Measurements from ENCODE around the gene ADCY6.

The ADCY6 gene

DNA sequence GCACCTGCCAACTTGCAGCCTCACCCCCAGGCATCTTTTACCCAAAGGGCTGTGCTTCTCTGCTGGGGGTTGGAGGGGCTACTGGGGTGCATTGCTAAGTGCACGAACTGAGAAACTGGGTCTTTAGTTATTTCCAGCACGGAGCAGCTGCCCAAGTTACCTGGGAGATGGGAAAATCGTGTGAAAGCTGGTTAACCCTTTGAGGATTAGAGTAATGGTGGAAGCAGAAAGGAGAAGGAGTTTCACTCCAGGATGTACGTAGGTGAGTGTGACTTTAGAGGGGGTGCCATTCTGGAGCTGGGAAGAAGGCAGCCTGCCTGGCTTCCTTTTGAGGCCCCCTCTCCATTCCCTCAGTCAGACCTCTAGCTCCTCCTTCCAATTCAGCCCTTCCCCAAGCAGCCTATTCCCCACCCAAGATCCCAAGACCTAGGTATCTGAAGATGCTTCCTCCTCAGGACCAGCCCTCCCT lies 1.0 kb upstream of the ADCY6 start:
- DNase-seq (ENCODE audit: low read depth, low spot score): no peak
- H3K4me3 ChIP-seq (ENCODE audit: low read length): no peak overlapping the region

DNA sequence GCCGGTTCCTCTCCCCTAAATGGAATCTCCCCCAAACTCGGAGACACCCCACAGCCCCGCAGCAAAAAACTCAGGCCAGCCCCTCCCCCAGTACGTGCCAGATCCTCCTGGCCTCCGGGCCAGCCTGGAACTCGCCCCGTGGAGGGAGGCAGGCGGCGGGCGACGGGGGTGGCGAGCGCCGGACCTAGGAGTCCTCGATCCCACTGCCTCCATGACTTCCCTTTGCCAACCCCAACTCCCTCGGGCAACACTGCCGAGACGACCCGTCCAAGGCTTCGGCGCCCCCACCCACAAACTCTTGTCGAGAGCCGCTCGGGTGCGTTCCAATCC lies 400 bp downstream of the ADCY6 start:
- no peak for DNase-seq (ENCODE audit: low read depth, low spot score)
- H3K4me3 ChIP-seq (ENCODE audit: low read length): no peak overlapping the region

DNA sequence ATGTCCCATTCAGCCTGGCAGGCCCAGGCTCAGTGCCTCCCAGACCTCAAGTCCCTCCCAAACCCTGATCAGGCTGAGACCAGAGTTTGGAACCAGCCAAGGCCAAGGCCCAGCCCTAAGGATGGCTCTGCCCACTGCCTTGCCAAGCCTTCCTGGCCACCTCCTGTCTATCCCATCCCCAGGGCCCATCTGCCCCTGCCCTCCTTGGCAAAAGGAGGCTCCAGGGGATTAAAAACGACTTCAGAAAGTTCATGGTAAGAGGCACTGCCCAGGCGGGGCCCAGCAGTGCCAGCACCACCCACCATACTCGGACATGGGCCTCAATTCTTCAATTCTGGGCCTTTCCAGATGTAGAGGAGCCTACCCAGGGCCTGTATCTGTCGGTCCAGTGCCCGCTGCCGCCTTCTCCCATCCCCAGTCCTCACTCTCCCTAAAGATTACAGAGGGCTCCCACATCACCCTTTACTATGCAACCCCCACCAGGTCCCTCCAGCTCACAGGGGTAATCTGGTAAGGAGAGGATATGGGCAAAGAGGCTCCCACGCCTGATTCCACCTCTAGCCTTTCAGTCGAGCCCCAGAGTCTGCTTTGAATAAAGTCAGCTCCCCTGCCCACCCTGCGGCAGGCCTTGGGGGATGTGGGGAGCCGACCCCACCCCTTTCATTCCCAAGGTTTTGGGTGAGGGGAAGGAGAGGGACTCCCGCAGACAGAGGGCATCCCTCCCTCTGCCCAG lies 932 bp downstream of the ADCY6 start:
- no peak overlapping the region for H3K4me3 ChIP-seq (ENCODE audit: low read length)
- DNase-seq (ENCODE audit: low read depth, low spot score): no peak

DNA sequence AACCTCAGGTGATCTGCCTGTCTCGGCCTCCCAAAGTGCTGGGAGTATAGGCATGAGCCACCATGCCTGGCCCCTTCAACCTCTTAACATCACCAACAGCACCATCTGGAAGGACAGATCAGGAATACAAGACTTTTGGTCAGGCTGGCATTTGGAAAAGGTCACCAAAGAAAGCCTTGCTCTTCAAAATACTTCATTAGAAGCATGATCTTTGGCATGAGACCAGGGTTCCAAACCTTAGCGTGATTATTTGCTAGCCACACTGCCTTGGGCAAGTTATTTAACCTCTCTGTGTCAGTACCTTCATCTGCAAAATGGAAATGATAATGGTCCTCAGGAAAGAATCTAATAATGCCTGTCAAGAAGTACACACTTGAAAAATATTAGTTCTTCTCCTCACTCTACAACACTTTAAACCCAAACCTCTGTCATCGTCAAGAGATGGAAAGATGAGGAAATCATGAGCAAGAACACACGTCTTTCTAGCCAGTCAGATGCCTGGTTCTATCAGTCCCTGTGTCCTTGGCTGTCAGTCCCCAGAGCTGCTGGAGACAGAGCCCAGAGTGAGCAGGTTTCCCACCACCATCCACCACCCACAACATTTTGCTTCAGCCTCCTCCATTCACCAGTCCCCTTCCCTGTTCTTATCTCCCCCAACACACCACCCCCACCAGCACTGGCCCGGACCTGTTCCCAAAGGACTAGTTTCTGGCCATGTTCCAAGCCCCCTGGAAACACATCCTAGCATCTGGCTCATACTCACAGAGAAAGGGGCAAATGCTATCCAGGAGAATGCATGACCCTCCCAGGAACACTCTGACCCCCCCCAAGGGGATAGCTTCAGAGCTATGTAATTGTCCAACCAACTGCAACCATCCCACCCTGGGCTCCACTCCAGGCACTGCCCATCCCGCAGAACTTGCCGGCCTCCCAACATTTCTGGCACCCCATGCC lies 2.0 kb downstream of the ADCY6 start:
- no peak overlapping the region for H3K4me3 ChIP-seq (ENCODE audit: low read length)
- no peak for DNase-seq (ENCODE audit: low read depth, low spot score)

DNA sequence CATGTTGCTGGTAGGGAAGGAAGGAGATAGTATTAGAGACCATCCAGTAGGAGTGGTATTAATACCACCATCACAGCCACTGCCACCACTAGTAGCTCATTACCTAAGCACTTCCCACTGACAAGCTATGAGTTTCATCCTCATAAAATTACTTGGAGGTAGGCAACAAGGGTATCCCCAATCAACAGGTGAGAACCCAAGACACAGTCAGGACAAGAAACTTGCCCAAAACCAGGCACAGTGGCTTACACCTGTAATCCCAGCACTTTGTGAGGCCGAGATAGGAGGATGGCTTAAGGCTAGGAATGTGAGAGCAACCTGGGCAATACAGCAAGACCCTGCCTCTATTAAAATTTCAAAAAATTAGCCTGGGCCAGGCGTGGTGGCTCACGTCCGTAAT lies 5.5 kb downstream of the ADCY6 start:
- DNase-seq (ENCODE audit: low read depth, low spot score): no peak
- H3K4me3 ChIP-seq (ENCODE audit: low read length): no peak overlapping the region

DNA sequence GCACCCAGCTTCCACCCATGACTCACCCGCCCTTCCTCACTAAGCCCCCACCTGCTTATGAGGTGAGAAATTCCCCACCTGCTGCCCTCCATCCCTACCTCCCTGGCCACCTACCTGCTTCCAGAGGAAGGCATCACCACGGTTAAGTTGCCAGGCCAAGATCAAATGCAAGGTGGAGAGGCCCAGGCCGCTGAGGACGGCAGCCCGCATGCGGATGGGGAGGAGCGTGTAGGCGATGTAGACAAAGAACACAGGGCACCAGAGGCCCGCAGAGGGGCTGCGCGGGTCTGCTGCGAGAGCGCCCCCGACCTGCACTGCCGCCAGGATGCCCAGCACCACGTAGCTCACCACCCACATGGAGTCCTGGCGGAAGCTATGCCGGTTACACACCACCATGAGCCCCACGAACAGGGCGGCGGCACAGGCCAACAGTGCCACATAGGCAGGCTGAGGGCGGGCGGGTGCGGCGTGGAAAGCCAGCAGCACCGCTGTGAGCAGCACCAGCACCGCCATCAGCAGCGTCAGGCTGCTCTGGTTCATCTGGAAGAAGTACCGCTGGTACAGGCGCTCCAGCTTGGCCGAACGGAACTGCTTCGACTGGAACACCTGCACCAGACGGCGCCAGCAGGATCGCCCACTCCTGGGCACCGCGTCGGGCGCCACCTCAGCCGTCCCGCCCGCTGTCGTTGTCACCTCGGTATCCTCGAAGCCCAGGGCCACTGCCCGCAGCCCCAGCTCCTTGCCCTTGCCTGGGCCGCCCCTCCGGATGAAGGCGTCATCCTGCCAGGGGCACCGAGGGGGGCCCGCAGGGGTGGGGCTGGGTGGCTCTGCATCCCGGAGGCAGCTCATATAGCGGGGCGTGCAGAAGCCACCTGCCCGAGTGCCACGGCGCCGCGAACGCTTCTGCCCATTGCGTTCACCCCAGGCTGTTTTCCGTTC lies 6.2 kb downstream of the ADCY6 start:
- DNase-seq (ENCODE audit: low read depth, low spot score): no peak
- H3K4me3 ChIP-seq (ENCODE audit: low read length): no peak overlapping the region

DNA sequence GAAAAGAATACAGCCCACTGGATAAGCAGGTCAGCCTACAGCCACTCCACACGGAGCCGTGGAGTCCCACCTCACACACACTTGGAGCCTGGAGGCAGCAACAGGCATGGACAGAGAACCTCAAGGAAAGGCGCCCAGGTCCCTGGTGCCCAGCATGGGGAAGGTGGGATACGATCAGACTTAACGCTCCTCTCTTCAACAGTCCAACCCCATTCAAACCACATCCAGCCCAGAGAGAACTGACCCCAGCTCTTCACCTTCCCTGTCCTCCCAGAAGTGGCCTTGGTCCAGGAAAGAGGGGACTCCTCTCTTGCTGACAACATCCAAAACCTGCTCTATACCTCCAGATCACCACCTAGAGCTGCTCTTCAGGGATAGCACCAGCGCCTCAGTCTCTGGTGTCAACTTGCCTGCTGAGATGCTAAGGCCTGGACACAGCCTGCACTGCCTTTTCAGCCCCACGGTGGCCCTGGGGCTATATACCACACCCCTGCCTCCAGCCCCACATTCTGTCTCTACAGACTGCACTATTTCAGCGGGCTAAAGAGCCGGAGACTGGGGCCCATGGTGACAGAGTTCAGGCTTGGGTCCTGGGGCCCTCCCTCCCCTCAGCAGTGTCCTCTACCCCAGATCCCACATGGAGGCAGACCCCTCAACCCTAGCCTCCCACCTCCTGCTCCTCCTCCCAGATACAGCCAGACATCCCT lies 7.0 kb downstream of the ADCY6 start:
- DNase-seq (ENCODE audit: low read depth, low spot score): no peak
- no peak overlapping the region for H3K4me3 ChIP-seq (ENCODE audit: low read length)

DNA sequence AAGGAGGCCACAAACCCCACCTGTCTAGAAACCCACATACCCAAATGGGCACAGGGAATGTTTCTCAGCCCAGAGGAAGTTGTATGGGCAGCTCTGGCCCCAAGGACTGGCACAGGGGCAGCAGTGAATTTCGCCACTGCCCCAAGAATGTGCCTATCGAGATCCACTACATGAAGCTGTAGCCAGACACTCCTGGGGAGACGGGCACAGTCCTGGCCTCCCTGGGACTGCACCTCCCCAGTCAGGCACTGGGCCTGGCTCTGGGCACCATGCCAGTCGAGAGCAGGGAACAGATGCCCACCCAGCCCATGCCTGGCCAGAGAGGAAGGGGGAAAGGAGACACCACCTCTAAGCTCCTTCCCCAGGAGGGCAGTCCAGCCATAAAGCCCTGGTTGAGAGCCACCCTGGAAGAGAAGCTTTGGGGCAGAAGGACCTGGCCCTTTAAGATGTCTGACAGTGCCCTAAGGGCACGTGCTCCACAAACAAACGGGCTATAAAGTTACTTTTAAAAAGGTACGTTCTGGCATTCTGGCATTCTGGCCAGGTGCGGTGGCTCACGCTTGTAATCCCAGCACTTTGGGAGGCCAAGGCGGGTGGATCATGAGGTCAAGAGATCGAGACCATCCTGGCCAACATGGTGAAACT lies 8.4 kb downstream of the ADCY6 start:
- H3K4me3 ChIP-seq (ENCODE audit: low read length): no peak overlapping the region
- DNase-seq (ENCODE audit: low read depth, low spot score): no peak

DNA sequence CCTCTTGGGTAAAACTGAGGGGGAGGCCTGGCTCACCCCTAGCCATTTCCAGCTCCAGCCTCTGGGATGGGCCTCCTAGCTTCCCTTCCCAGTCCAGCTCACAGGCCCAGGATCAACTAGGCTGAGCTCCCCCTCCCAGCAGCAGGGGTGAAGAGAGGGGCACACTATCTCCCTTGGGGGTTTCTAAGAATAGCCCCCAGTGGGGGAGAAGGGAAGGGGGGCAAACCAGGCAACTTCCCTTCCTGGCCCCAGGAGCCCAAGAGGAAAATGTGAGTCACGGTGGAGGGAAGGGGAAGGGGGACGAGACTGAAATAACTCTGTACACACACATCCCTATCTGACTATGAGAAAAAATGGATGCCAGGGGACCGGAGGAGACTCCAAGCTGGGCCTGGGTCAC lies 9.0 kb downstream of the ADCY6 start:
- no peak for DNase-seq (ENCODE audit: low read depth, low spot score)
- H3K4me3 ChIP-seq (ENCODE audit: low read length): no peak overlapping the region

DNA sequence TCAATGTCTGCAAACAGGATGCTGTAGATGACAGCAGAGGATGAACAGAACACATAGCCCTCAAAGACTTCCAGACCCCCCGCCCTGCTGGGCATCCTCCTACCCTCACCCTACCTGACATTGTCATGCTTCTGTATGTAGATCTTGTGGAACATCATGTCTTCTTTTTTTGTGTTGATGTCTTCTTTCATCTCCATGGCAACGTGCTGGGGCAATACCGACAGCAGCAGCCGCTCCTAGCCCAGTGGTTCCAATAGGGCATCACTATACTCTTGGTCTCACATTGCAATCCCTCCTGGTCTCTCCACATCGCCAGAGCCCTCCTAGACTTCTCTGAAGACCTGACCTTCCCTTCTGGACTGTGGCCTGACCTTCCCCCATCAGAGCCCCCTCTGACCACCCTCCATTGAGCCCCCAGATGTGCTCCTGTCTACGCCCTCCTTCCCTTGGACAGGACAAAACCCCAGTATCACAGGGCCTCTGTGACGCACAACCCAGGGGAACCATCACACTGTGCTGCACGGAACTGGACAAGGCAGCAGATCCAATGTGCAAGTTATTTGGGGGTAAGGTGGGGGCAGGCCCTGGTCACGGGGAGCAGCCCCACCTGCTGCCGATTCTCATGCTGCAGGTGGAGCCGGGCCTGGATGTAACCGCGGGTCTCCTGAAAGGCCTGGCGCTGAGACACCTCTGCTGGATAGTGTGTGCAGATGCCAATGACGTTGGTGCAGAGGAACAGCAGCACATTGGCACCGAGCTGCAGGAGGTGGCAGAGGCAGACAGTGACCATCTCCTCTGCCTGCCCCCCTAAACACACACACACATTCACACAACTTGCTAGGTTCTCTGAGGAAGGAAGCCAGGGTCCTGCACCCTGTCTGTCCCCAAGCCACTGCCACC lies 11.1 kb downstream of the ADCY6 start:
- no peak for DNase-seq (ENCODE audit: low read depth, low spot score)
- H3K4me3 ChIP-seq (ENCODE audit: low read length): no peak overlapping the region

DNA sequence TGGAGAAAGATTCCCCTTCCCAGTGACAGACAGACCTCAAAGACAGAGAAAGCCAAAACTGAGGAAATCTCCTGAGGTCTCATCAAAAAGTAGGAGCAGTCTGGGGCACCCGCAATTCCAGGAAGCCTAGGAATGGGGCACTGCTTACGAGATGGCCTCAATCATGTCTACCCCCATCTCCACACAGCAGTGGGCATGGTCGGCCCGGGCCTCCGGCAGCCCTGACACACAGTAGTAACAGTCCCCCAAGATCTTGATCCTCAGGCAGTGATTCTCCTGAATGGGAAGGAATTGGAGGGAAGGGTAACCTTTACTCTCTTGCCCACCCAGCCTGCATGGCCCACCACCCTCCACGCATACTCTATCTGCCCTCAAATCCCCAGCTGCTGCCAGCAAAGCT lies 11.9 kb downstream of the ADCY6 start:
- no peak overlapping the region for H3K4me3 ChIP-seq (ENCODE audit: low read length)

DNA sequence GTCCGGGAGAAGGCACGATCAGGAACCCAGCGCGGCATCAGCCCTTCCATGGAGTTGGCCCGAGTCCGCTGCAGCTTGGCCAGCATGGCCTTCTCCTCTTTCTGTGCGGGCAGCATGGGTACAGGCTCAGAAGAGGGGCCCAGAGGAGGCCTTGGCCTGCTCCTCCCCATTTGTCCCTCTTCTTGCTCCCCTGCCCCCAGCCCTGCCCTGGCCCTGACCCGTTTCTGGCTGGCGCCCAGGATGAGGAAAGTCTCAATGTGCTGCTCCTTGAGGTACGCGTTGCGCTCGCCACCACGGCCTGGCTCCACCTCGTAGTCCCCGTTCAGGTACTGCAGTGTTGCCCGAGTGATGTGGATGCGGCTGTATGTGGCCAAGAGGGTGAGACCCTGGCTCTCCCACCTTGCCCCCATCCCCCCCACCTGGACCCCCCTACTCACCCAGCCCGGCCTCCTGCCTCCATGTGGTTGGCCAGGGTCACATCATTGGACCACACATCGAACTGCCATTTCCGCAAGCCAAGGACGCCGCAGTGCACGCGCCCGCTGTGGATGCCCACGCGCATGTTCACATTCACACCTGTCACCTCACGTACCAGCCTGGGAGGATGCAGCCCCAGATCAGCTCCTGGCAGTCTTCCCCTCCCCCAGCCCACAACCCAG lies 12.8 kb downstream of the ADCY6 start:
- no peak overlapping the region for H3K4me3 ChIP-seq (ENCODE audit: low read length)
- DNase-seq (ENCODE audit: low read depth, low spot score): no peak

More for the DNA sequence above, 11.9 kb downstream of the ADCY6 start:
- DNase-seq (ENCODE audit: low read depth, low spot score): no peak

DNA sequence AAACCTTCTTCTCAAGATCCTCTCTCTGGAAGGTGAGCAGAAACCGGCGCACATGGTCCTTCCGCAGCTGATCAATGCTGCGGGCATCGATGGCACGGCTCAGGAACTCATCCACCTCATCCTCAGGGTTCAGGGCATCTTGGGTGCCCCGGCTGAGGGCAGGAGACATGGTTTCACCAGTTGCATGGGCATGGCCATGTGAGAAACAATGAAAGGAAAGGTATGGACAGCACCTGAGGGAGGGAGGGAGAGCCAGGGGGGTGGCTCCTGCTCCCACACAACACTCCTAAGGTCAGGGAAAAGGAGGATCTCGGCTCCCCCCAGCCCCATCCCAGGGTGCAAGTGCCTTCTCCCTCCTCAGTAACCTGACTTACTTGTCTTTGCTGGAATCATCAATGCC lies 13.6 kb downstream of the ADCY6 start:
- DNase-seq (ENCODE audit: low read depth, low spot score): no peak
- H3K4me3 ChIP-seq (ENCODE audit: low read length): no peak overlapping the region

DNA sequence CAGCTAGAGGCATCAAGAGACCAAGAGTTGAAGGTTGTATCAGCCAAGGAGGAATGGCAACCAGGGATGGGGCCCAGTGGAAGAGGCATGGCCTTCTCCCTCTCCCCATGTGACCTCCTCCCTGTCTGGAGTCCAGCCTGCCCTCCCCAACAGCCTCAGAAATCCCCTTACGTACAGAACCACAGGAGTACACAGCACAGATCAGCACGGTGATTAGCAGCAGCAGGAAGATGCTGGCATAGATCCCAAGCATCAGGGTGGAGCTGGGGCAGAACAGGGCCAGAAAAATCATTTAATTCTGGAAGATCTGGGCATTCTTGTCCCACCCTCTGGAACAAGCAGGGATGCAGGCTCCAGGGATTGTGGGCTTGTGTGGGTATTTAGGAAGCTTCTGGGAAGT lies 14.4 kb downstream of the ADCY6 start:
- H3K4me3 ChIP-seq (ENCODE audit: low read length): no peak overlapping the region
- DNase-seq (ENCODE audit: low read depth, low spot score): no peak

DNA sequence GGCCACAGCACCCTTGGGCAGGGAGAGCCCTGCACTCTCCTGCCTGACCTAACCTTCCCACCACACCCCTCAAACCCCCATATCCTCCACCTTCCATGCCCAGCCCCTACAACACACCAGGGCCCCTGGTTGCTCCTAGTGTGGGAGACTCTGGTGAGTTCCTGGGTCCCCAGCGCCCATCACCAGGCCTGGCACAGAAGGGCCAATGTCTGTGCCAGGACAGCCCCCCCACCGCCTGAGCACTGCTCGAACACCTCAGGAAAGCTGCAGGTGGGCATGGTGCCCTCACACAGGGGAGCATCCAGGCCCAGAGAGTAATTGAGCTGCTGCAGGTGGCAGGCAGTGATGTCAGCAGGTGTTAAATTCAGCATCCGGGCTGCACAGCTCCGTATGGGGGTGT lies 15.2 kb downstream of the ADCY6 start:
- DNase-seq (ENCODE audit: low read depth, low spot score): no peak

DNA sequence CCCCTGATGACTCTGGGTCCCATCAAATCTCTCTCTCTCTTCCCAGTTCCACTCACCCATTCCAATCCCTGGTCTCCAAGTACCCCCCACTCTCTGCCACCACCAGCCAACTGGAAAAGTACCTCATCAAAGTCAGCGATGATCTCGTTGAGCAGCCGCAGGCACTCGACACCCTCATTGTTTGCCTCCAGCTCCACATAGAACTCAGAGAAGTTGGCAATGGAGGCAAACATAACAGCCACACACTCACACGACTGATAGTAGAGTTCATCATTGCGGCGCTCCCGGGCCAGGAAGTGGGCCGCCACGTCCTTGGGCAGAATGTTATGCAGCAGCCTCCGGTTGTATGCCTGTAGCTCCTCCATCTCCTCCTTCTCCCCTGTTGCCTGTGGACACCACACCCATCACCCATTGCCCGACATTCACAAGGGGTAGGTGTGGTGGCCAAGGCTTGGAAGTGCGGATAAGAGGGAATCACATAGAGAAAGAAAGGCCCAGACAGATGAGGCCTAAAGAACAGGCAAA lies 17.2 kb downstream of the ADCY6 start:
- H3K4me3 ChIP-seq (ENCODE audit: low read length): no peak overlapping the region
- DNase-seq (ENCODE audit: low read depth, low spot score): no peak

More for the DNA sequence above, 15.2 kb downstream of the ADCY6 start:
- no peak overlapping the region for H3K4me3 ChIP-seq (ENCODE audit: low read length)

DNA sequence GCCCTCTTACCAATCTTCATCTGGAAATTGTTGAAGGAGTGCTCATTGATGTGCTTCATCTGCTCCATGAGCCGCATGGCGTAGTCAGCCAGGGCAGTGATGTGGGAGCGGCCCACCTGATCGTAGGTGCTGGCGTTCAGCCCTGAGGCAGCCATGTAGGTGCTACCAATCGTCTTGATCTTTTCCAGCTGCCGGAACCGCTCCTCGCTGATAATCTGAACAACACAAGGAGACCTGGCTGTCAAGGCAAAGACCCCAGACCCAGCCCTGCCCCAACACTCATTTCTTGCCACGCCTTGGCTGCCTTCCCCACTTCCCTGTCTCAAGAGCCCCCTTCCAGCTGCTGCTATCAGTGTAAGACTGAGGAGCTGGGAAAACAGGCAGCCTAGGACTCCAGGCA lies 18.1 kb downstream of the ADCY6 start:
- H3K4me3 ChIP-seq (ENCODE audit: low read length): no peak overlapping the region
- DNase-seq (ENCODE audit: low read depth, low spot score): no peak
